ENCODE results near the gene HBM. TPM values are rescaled to one million over a fixed set of nuclear protein-coding genes. Genes with fewer than 3 reads are reported as not detected.

Gene HBM
- total and polyA plus RNA-seq, 10 of the 15 experiments (the other 5 are each of a cell fraction or from before 2014, with no cell fraction given) = 0.23 TPM; not detected in 9

DNA sequence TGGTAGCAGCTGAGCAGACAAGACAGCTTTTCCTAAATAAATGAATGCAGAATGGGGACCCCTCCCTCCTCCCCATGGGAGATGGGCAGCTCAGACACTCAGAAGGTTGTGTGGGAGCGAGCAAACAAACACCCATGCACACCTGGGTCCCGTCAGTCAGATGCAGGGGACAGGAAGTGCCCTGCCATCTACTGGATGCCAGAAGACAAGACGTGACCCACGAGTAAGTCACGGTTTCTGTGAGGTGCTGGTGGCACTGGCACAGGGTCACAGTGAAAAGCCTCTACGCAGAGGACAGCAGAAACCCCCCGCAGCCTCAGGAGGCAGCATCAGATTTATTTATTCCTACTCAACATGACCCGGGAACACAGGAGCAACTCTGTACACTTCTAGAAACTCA is 22.9 kb downstream of the HBM start (continued):
- TF ChIP-seq NR2C2 (IDR thresholded peaks at IDR 0.05; ENCODE audit: borderline replicate concordance, control insufficient read depth, insufficient read length, low read depth) (no peak), ZNF207 (IDR thresholded peaks at IDR 0.05; ENCODE audit: borderline replicate concordance) (no peak)

DNA sequence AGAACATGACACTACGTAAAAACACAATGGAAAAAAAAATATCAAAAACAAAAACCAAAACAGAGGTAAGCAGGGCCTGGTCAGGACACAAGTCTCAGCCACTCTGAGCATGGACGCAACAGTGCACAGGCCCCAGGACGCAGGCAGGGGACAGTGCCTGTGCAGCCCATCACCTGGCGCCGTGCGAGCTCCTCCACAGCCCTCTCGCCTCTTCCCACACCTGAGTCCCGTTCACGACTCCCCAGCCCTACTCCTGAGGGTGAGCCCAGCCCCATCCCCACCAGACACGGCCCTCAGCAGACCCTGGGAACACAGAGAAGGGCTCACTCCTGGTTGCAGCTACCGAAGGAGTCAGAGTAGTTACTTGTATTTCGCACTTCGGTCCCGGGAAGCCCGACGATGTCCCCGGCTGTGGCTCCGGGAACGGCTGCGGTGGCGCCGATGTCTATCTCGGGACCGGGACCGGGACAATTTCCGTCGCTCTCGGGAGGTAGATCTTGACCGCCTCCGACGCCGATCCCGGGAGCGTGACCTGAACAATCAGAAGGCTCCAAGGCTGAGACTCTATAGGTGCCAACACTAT is 23.9 kb downstream of the HBM start:
- no peak for TF ChIP-seq SMAD1 (IDR thresholded peaks at IDR 0.05; ENCODE audit: low read depth, partially characterized antibody)
- TF ChIP-seq POLR2A (IDR thresholded peaks at IDR 0.05; ENCODE audit: low read depth, low read length) = peak; percentile 47; the same call in 1 of the 2 replicates
- Histone ChIP-seq H3K79me2 (ENCODE audit: control insufficient read depth, insufficient read depth, low read length) (no peaks in the 10 kb centered on the region), H3K9ac (ENCODE audit: control insufficient read depth, insufficient read depth, low read length) (no peak overlapping the region), H3K27ac (ENCODE audit: control insufficient read depth, insufficient read depth) (no peak overlapping the region), H3K27me3 (replicated peaks in 1 of 2; ENCODE audit: control insufficient read depth in 2 of 2, insufficient read depth in 2 of 2, low read length in 1 of 2) (no peaks in the 10 kb centered on the region), H3K4me1 (ENCODE audit: control insufficient read depth, insufficient read depth, low read length) (no peaks in the 10 kb centered on the region), H3K4me2 (ENCODE audit: control insufficient read depth, insufficient read depth) (no peak overlapping the region), H3K9me3 (replicated peaks; ENCODE audit: control insufficient read depth, insufficient read depth, low read length) (no peaks in the 10 kb centered on the region), H4K20me1 (ENCODE audit: control insufficient read depth, insufficient read depth) (no peaks in the 10 kb centered on the region), H2AFZ (ENCODE audit: control insufficient read depth, low read depth, low read length) (no peak overlapping the region), H3K36me3 (ENCODE audit: control insufficient read depth in 2 of 2, insufficient read depth in 2 of 2, low read length in 1 of 2) (peaks cover 17 to 23% of the 10 kb centered on the region in 2 experiments), H3K4me3 (no peak overlapping the region)
- ATAC-seq (no peak), FAIRE-seq (no peak), DNase-seq (ENCODE audit: low read depth, low spot score) (no peak)
- in situ Hi-C loops (cut with MboI) = no loop called here
- BruUV-seq (replicated peaks) = TSS peak; percentile 43
- intact Hi-C loops (cut with micrococcal nuclease; ENCODE audit: unreplicated experiment) = no loop called here
- CTCF ChIA-PET = interaction anchor here (1.5 to 1.6 kb wide), 2 partner anchors 82 to 171 kb away, joined by 3 to 5 read pairs; no protein-coding TSS in a partner anchor
- POLR2A ChIA-PET = no interaction called here
- 97% methylated on average over 34 of the region's 34 CpGs for WGBS (ENCODE audit: insufficient coverage, insufficient replicate concordance, low lambda C conversion rate, missing lambda C conversion rate)
- SMC1A ChIA-PET (ENCODE audit: uncharacterized antibody, unreplicated experiment) = interaction anchor here (0.6 to 0.7 kb wide), 2 partner anchors 39 to 93 kb away, joined by 3 read pairs; no protein-coding TSS in a partner anchor
- RAD21 ChIA-PET (ENCODE audit: unreplicated experiment) = no interaction called here

DNA sequence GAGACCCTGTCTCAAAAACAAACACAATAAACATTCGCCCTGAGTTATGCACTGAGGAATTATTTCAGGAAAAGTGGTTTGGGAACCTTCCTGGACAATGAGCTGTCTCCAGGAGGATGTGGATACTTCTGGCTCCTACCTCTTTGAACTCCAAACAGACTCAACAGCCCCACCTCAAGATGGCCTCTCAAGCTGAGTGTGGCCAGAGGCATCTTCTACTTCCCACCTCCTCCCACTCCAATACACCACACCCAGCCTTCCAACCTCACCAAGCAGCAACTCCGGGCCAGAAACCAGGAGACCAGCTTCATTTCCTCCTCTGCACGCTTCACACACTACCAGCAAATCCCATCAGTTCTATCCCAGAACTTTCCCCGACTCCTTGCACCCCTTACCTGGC is 26.1 kb downstream of the HBM start:
- no TSS peak for BruUV-seq (replicated peaks)
- no peaks in the 10 kb centered on the region for H3K79me2 ChIP-seq (ENCODE audit: control insufficient read depth, insufficient read depth, low read length)
- in situ Hi-C loops (cut with MboI) (no loop called here), intact Hi-C loops (cut with micrococcal nuclease; ENCODE audit: unreplicated experiment) (no loop called here)
- H3K36me3 ChIP-seq (ENCODE audit: control insufficient read depth in 2 of 2, insufficient read depth in 2 of 2, low read length in 1 of 2) = peaks cover 18 to 30% of the 10 kb centered on the region in 2 experiments
- ChIA-PET POLR2A (interaction anchor here (1.0 kb wide), 1 partner anchor 157 kb away, joined by 3 read pairs; no protein-coding TSS in a partner anchor), RAD21 (ENCODE audit: unreplicated experiment) (interaction anchor here (1.3 kb wide), 1 partner anchor 36 kb away, joined by 3 read pairs; no protein-coding TSS in a partner anchor), CTCF (interaction anchor here (0.6 to 0.8 kb wide), 2 partner anchors 9 to 37 kb away, joined by 3 read pairs; no protein-coding TSS in a partner anchor), SMC1A (ENCODE audit: uncharacterized antibody, unreplicated experiment) (interaction anchor here (0.9 kb wide), 1 partner anchor 37 kb away, joined by 3 read pairs; no protein-coding TSS in a partner anchor)
- DNase-seq (ENCODE audit: low read depth, low spot score) (no peak), FAIRE-seq (no peak), ATAC-seq (no peak)
- H3K4me3 ChIP-seq = no peak overlapping the region
- H2AFZ ChIP-seq (ENCODE audit: control insufficient read depth, low read depth, low read length) = no peak overlapping the region
- H3K9me3 ChIP-seq (replicated peaks; ENCODE audit: control insufficient read depth, insufficient read depth, low read length) = no peaks in the 10 kb centered on the region
- no peak overlapping the region for H3K4me2 ChIP-seq (ENCODE audit: control insufficient read depth, insufficient read depth)
- H3K9ac ChIP-seq (ENCODE audit: control insufficient read depth, insufficient read depth, low read length) = no peak overlapping the region
- H3K4me1 ChIP-seq (ENCODE audit: control insufficient read depth, insufficient read depth, low read length) = no peaks in the 10 kb centered on the region
- no peaks in the 10 kb centered on the region for H4K20me1 ChIP-seq (ENCODE audit: control insufficient read depth, insufficient read depth)
- WGBS (ENCODE audit: insufficient coverage, insufficient replicate concordance, low lambda C conversion rate, missing lambda C conversion rate) = 85% methylated on average over 4 of the region's 4 CpGs
- H3K27ac ChIP-seq (ENCODE audit: control insufficient read depth, insufficient read depth) = no peak overlapping the region
- no peaks in the 10 kb centered on the region for H3K27me3 ChIP-seq (replicated peaks in 1 of 2; ENCODE audit: control insufficient read depth in 2 of 2, insufficient read depth in 2 of 2, low read length in 1 of 2)
- TF ChIP-seq ZNF274 (IDR thresholded peaks at IDR 0.05; ENCODE audit: insufficient read depth, insufficient read length) (no peak), CBFB (IDR thresholded peaks at IDR 0.05; ENCODE audit: low read depth) (no peak), SP1 (IDR thresholded peaks at IDR 0.05; ENCODE audit: low read depth, low read length) (no peak), ESRRA (IDR thresholded peaks at IDR 0.05; ENCODE audit: low read length) (no peak), PML (IDR thresholded peaks at IDR 0.05; ENCODE audit: low read length) (no peak), EZH2 (IDR thresholded peaks at IDR 0.05; ENCODE audit: borderline replicate concordance, control insufficient read depth, low read depth, low read length) (no peak), MXI1 (IDR thresholded peaks at IDR 0.05; ENCODE audit: low read depth, low read length) (no peak), POLR2A (IDR thresholded peaks at IDR 0.05; ENCODE audit: low read depth, low read length) (no peak), EED (IDR thresholded peaks at IDR 0.05; ENCODE audit: low read depth) (no peak)
- TF ChIP-seq, protein P1, sequence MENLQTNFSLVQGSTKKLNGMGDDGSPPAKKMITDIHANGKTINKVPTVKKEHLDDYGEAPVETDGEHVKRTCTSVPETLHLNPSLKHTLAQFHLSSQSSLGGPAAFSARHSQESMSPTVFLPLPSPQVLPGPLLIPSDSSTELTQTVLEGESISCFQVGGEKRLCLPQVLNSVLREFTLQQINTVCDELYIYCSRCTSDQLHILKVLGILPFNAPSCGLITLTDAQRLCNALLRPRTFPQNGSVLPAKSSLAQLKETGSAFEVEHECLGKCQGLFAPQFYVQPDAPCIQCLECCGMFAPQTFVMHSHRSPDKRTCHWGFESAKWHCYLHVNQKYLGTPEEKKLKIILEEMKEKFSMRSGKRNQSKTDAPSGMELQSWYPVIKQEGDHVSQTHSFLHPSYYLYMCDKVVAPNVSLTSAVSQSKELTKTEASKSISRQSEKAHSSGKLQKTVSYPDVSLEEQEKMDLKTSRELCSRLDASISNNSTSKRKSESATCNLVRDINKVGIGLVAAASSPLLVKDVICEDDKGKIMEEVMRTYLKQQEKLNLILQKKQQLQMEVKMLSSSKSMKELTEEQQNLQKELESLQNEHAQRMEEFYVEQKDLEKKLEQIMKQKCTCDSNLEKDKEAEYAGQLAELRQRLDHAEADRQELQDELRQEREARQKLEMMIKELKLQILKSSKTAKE (IDR thresholded peaks at IDR 0.05; ENCODE audit: low read depth, poor library complexity, severe bottlenecking) = no peak

Data from GM12878 (cell line).